ENCODE data around the gene FCN1. TPM values are rescaled to one million over a fixed set of nuclear protein-coding genes. Genes with fewer than 3 reads are reported as not detected.
A peak's percentile ranks its signal among the peaks of the same experiment; 100 is the strongest.

Gene FCN1
- total and polyA plus RNA-seq, 10 of the 15 experiments (the other 5 are each of a cell fraction or from before 2014, with no cell fraction given) = 0.08 TPM; not detected in 9

GRCh38 chr9:134929193-134930158, 11.8 kb upstream of the FCN1 start:
- BruUV-seq (replicated peaks) = no TSS peak
- RAD21 ChIA-PET (ENCODE audit: unreplicated experiment) = interaction anchor here (1.6 kb wide), 1 partner anchor 71 kb away, joined by 5 read pairs; no protein-coding TSS in a partner anchor
- Histone ChIP-seq H3K79me2 (ENCODE audit: control insufficient read depth, insufficient read depth, low read length) (peaks cover 18% of the 10 kb centered on the region), H3K9ac (ENCODE audit: control insufficient read depth, insufficient read depth, low read length) (peak overlapping the region; percentile 33; the same call in 1 of the 2 replicates), H2AFZ (ENCODE audit: control insufficient read depth, low read depth, low read length) (peak overlapping the region; percentile 20; the same call in 1 of the 2 replicates), H3K9me3 (replicated peaks; ENCODE audit: control insufficient read depth, insufficient read depth, low read length) (no peaks in the 10 kb centered on the region; the same call in 2 of the 3 replicates), H3K4me2 (ENCODE audit: control insufficient read depth, insufficient read depth) (peak overlapping the region; percentile 76), H3K36me3 (ENCODE audit: control insufficient read depth in 2 of 2, insufficient read depth in 2 of 2, low read length in 1 of 2) (no peaks in the 10 kb centered on the region), H3K27me3 (replicated peaks in 1 of 2; ENCODE audit: control insufficient read depth in 2 of 2, insufficient read depth in 2 of 2, low read length in 1 of 2) (no peaks in the 10 kb centered on the region), H3K4me3 (peak overlapping the region; percentile 38; the same call in 1 of the 2 replicates), H4K20me1 (ENCODE audit: control insufficient read depth, insufficient read depth) (no peaks in the 10 kb centered on the region), H3K4me1 (ENCODE audit: control insufficient read depth, insufficient read depth, low read length) (peaks cover 63% of the 10 kb centered on the region), H3K27ac (ENCODE audit: control insufficient read depth, insufficient read depth) (peak overlapping the region; percentile 51)
- SMC1A ChIA-PET (ENCODE audit: uncharacterized antibody, unreplicated experiment) = interaction anchor here (4.1 kb wide), 1 partner anchor 71 kb away, joined by 15 read pairs; no protein-coding TSS in a partner anchor
- intact Hi-C loops (cut with micrococcal nuclease; ENCODE audit: unreplicated experiment) = no loop called here
- FAIRE-seq = no peak
- in situ Hi-C loops (cut with MboI) = no loop called here
- DNase-seq (ENCODE audit: low read depth, low spot score) = no peak
- no peak for ATAC-seq
- CTCF ChIA-PET = no interaction called here
- POLR2A ChIA-PET = no interaction called here
- WGBS (ENCODE audit: insufficient coverage, insufficient replicate concordance, low lambda C conversion rate, missing lambda C conversion rate) = 9% methylated on average over 13 of the region's 13 CpGs
- TF ChIP-seq, protein P1, sequence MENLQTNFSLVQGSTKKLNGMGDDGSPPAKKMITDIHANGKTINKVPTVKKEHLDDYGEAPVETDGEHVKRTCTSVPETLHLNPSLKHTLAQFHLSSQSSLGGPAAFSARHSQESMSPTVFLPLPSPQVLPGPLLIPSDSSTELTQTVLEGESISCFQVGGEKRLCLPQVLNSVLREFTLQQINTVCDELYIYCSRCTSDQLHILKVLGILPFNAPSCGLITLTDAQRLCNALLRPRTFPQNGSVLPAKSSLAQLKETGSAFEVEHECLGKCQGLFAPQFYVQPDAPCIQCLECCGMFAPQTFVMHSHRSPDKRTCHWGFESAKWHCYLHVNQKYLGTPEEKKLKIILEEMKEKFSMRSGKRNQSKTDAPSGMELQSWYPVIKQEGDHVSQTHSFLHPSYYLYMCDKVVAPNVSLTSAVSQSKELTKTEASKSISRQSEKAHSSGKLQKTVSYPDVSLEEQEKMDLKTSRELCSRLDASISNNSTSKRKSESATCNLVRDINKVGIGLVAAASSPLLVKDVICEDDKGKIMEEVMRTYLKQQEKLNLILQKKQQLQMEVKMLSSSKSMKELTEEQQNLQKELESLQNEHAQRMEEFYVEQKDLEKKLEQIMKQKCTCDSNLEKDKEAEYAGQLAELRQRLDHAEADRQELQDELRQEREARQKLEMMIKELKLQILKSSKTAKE (IDR thresholded peaks at IDR 0.05; ENCODE audit: low read depth, poor library complexity, severe bottlenecking) = no peak
- TF ChIP-seq RFX5 (IDR thresholded peaks at IDR 0.05; ENCODE audit: low read depth, low read length) (no peak), HDAC2 (IDR thresholded peaks at IDR 0.05) (no peak), NFYA (IDR thresholded peaks at IDR 0.05; ENCODE audit: borderline replicate concordance, low read depth, low read length) (no peak), RUNX3 (IDR thresholded peaks at IDR 0.05; ENCODE audit: low read length) (peak; percentile 48; the same call in 1 of the 2 replicates), ASH2L (IDR thresholded peaks at IDR 0.05; ENCODE audit: borderline replicate concordance, low read depth) (no peak), SMARCA5 (IDR thresholded peaks at IDR 0.05) (no peak), IKZF1 (conservative IDR thresholded peaks at IDR 0.05) (peak; percentile 20; the same call in 1 of the 2 replicates), TARDBP (IDR thresholded peaks at IDR 0.05; ENCODE audit: borderline replicate concordance) (no peak), CEBPB (IDR thresholded peaks at IDR 0.05; ENCODE audit: borderline replicate concordance in 1 of 2, low read depth in 2 of 2, low read length in 2 of 2) (no peak), ZBTB4 (CRISPR knock-in tag; IDR thresholded peaks at IDR 0.05) (no peak), NBN (IDR thresholded peaks at IDR 0.05) (no peak), MYC (IDR thresholded peaks at IDR 0.05; ENCODE audit: insufficient read depth, insufficient read length, insufficient replicate concordance, low read length, severe bottlenecking) (no peak), YY1 (IDR thresholded peaks at IDR 0.05; ENCODE audit: low read depth, low read length) (no peak), SMAD1 (IDR thresholded peaks at IDR 0.05; ENCODE audit: low read depth, partially characterized antibody) (no peak), IKZF2 (IDR thresholded peaks at IDR 0.05) (no peak)

All from GM12878 (cell line).